CD4-positive, alpha-beta T cell treated with Interleukin-6 for 4 hours (primary cell): ENCODE results near the gene ZNF813.
"Not testable (repeated sequence)": the region's sequence is repeated elsewhere in the genome, so short reads cannot be mapped to it uniquely, and the experiment has no call there.

Experiments used
- DNase-seq: peaks from one replicate; pipeline ENCODE4 v3.0.0-alpha.2; 2020; ENCODE audit warnings: mixed read lengths

The ZNF813 gene

GRCh38 chr19:53467485-53468262 is at the start of gene ZNF813:
Gene ZNF813 (plus strand): TSS chr19:53467733. CDS start chr19:53483823, 16,090 bp downstream.
- DNase-seq: peak; percentile 97

DNA sequence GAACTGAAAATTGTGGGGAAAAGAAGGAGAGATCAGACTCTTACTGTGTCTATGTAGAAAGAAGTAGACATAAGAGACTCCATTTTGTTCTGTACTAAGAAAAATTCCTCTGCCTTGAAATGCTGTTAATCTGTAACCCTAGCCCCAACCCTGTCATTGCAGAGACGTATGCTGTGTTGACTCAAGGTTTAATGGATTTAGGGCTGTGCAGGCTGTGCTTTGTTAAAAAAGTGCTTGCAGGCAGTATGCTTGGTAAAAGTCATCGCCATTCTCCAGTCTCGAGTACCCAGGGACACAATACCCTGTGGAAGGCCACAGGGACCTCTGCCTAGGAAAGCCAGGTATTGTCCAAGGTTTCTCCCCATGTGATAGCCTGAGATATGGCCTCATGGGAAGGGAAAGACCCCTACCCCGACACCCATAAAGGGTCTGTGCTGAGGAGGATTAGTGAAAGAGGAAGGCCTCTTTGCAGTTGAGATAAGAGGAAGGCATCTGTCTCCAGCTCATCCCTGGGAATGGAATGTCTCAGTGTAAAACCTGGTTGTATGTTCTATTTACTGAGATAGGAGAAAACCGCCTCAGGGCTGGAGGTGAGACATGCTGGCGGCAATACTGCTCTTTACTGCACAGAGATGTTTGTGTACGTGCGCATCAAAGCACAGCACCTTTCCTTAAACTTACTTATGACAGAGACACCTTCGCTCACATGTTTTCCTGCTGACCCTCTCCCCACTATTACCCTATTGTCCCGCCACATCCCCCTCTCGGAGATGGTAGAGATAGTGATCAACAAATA is 46.8 kb upstream of the ZNF813 start:
- DNase-seq: not testable (repeated sequence)

GRCh38 chr19:53422551-53422950 is 45.0 kb upstream of the ZNF813 start:
- DNase-seq: no peak

DNA sequence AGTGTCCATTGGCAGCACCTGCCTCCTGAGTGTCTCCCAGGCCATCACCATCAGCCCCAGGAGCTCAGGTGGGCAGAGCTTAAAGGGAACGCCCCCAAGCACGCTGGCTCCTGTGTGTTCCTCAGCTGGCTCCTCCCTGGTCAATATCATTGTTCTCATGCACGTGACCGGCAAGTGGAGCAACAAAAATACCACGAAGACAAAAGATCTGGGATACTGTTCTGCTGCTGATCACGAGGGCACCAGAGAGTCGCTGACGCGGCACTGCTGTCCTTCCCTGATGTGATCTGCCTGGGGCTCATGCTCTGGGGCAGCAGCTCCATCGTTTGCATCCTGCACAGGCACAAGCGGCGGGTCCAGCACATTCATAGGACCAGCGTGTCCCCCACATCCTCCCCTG is 44.5 kb upstream of the ZNF813 start:
- not testable (repeated sequence) for DNase-seq

DNA sequence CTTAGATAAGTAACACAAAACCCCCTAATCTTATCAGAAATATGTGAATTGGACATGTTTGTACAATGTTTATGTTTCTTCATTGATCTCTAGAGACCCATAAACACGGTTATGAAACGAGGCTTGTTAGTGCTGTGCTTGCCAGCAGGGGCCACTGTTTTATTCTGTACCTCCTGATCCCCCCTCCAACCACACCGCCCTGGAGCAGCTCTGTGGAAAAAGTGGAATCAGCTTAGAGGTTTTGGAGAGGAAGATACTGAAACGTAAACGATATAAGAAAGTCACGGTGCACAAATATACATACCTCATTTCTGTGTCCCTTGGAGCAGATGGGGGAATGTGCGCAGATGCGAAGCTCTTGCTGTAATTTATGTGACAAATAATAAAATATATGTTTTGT is 43.9 kb upstream of the ZNF813 start:
- DNase-seq: not testable (repeated sequence)

DNA sequence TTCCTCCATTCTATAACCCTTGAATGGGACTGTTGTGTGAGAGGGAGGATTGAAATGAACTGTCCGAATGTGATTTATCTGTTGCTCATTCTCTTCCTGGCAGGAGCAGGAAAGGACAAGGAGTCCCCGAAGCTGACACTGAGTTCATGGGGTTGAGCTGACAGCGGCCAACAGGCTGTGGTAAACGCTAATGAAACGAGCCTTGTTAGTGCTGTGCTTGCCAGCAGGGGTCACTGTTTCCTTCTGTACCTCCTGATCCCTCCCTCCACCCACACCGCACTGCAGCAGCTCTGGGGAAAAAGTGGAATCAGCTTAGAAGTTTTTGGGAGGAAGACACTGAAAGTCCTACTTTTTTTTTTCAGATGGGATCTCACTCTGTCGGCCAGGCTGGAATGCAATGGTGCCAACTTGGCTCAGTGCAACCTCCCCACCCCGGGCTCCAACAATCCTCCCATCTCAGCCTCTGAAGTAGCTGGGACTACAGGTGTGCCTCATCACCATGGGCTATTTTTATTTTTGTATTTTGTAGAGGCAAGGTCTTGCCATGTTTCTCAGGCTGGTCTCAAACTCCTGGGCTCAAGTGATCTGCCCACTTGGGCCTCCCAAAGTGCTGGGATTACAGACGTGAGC is 42.5 kb upstream of the ZNF813 start:
- peak; percentile 81 for DNase-seq

DNA sequence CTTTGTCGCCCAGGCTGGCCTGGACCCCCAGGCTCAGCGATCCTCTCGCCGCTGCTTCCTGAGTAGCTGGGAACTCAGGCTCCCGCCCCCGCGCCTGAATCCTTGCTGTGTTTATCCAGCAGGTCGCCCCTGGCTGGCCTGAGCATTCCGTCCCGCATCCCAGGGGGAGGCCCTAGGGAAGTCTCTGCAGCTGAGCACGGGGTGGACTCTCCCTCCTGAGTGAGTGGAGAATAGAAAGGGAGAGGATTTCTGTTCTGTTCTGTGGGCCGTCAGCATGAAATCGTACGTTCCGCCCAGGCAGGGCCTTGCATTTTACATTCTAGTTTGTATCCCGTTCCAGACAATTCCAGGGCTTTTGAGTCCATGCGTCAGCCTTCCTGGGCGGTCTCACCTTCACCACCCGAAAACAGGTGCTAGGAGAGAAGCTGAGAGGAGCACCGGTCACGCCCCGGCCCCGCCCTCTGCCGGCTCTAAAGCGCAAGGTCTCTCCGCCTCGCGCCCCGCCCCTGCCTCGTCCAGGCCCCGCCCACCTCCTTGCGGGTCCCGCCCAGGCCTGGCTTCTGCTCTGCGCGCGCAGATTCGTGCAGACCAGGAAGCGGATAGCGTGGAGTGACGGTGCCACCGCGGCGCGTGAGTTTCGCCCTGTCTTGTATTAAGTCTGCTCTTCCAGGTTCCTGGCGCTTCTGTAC is 36.0 kb upstream of the ZNF813 start, which contains the start of gene ZNF761:
TSS of gene ZNF761 (plus strand) at position 586 of the 689 bp plus-strand sequence. CDS start 15,285 bp downstream, outside the sequence.
- DNase-seq: peak; percentile 98

- DNase-seq: no peak
Observed at GRCh38 chr19:53432088-53432661, 35.4 kb upstream of the ZNF813 start.

DNA sequence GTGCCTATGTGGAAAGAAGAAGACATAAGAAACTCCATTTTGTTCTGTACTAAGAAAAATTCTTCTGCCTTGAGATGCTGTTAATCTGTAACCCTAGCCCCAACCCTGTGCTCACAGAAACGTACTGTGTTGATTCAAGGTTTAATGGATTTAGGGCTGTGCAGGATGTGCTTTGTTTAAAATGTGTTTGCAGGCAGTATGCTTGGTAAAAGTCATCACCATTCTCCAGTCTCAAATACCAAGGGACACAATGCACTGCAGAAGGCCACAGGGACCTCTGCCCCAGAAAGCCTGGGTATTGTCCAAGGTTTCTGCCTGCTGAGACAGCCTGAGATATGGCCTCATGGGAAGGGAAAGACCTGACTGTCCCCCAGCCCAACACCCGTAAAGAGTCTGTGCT is 23.7 kb upstream of the ZNF813 start:
- DNase-seq: not testable (repeated sequence)

DNA sequence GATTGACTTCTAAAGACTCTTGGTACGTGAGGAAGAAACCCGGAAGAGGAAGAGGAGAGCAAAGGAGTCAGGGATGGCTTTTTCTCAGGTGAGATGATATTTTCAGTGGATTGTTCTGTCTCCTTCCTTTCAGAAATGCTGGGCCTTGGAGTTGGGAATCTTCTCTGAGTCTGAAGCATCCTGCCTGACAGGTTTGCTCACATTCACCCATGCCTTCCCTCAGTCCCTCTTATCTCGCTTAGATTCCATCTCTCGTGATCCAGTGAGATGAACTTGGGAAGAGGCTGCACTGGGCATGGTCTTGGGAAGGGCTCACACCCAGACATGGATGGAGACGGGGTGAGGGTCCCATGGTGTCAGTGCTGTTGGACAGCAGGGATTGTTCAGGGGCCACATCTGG is 20.3 kb upstream of the ZNF813 start:
- not testable (repeated sequence) for DNase-seq

DNA sequence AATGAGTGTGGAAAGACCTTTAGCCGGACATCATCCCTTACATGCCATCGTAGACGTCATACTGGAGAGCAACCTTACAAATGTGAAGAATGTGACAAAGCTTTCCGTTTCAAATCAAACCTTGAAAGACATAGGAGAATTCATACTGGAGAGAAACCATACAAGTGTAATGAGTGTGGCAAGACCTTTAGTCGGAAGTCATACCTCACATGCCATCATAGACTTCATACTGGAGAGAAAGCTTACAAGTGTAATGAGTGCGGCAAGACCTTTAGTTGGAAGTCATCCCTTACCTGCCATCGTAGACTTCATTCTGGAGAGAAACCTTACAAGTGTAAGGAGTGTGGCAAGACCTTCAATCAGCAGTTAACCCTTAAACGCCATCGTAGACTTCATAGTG is 11.7 kb upstream of the ZNF813 start:
- DNase-seq: no peak

GRCh38 chr19:53460131-53460721 is 7.3 kb upstream of the ZNF813 start:
- not testable (repeated sequence) for DNase-seq

DNA sequence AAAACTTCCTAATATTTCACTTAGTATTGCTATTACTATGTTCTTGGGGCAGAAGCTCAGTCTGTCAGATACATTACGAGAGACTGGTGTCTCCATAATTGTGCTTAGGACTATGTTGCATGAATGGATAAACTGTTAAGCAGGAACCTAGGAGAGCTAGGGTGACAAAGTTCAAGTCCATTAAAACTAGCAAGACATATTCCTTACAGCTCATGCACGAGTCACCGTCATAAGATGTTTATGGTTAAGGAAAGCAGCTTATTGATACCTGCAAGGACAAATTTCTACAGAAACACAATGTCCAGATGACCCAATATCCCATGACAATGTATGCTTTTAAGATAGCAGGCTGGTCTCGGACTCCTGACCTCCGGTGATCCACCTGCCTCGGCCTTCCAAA is 5.7 kb upstream of the ZNF813 start:
- DNase-seq: no peak

DNA sequence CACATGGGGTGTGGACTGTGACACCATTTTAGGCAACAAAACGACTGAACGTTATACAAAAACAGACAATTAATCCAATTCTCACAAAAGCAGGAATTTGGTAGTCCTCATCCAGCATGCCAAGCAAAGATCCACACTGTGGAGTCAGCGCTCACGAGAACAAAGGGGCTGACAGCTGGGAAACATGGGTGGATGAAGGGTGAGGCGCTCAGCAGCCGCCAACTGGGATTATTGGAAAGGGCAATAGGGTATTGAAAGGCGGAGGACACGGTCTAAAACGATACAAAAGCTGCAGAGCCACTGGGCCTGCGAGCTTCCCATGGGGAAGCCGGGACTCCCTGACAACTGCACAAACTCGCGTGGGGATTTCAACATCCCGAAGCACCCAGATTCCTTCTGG is 4.7 kb upstream of the ZNF813 start:
- no peak for DNase-seq

GRCh38 chr19:53463263-53463662 is 4.3 kb upstream of the ZNF813 start:
- DNase-seq: no peak

DNA sequence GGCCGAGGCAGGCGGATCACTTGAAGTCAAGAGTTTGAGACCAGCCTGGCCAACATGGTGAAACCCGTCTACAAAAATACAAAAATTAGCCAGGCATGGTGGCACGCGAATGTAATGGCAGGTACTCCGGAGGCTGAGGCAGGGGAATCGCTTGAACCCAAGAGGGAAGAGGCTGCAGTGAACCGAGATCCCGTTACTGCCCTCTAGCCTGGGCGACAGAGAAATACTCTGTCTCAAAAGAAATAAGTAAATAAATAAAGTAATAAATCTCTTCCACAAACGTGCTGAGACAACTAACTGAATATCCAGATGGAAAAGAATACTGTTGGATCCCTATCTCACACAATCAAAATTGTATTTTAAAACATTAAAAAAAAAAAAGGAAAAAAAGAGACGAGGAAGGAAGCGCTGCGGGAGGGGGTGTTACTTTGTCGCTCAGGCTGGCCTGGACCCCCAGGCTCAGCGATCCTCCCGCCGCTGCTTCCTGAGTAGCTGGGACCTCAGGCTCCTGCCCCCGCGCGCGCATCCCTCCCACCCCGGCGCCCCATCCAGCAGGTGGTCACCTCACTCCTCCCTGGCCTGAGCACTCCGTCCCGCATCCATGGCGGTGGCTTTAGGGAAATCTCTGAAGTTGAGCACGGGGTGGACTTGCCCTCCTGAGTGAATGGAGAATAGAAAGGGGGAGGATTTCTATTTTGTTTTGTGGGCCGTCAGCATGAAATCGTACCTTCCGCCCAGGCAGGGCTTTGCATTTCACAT is 628 bp upstream of the ZNF813 start:
- DNase-seq: peak; percentile 12

GRCh38 chr19:53468628-53469027 is 1.1 kb downstream of the ZNF813 start:
- DNase-seq: not testable (repeated sequence)

- DNase-seq: no peak
Observed at GRCh38 chr19:53471916-53472315, 4.4 kb downstream of the ZNF813 start.

- not testable (repeated sequence) for DNase-seq
Observed at GRCh38 chr19:53474832-53475231, 7.3 kb downstream of the ZNF813 start.

- DNase-seq: not testable (repeated sequence)
Observed at GRCh38 chr19:53475470-53475869, 7.9 kb downstream of the ZNF813 start.

- DNase-seq: not testable (repeated sequence)
Observed at GRCh38 chr19:53483751-53484150, 16.2 kb downstream of the ZNF813 start.
